ENCODE measurements around the gene FBXW7.

- TF ChIP-seq EZH2 (IDR thresholded peaks at IDR 0.05; ENCODE audit: low read depth, low read length, severe bottlenecking), result no peak
- no peak for TF ChIP-seq CEBPB (IDR thresholded peaks at IDR 0.05; ENCODE audit: low read depth, low read length)
- no peak for TF ChIP-seq HDAC2 (IDR thresholded peaks at IDR 0.05; ENCODE audit: borderline replicate concordance in 1 of 2, low read depth in 2 of 2, low read length in 2 of 2)
- TF ChIP-seq MAX (IDR thresholded peaks at IDR 0.05), result no peak
- no peak for TF ChIP-seq GABPA (IDR thresholded peaks at IDR 0.05; ENCODE audit: borderline replicate concordance, insufficient read depth, low read length)
- TF ChIP-seq, protein P1, sequence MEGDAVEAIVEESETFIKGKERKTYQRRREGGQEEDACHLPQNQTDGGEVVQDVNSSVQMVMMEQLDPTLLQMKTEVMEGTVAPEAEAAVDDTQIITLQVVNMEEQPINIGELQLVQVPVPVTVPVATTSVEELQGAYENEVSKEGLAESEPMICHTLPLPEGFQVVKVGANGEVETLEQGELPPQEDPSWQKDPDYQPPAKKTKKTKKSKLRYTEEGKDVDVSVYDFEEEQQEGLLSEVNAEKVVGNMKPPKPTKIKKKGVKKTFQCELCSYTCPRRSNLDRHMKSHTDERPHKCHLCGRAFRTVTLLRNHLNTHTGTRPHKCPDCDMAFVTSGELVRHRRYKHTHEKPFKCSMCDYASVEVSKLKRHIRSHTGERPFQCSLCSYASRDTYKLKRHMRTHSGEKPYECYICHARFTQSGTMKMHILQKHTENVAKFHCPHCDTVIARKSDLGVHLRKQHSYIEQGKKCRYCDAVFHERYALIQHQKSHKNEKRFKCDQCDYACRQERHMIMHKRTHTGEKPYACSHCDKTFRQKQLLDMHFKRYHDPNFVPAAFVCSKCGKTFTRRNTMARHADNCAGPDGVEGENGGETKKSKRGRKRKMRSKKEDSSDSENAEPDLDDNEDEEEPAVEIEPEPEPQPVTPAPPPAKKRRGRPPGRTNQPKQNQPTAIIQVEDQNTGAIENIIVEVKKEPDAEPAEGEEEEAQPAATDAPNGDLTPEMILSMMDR (IDR thresholded peaks at IDR 0.05; ENCODE audit: control extremely low read depth in 1 of 3, insufficient read depth in 1 of 3, low read depth in 1 of 3, low read length in 3 of 3), result no peak
- TF ChIP-seq, protein P2, sequence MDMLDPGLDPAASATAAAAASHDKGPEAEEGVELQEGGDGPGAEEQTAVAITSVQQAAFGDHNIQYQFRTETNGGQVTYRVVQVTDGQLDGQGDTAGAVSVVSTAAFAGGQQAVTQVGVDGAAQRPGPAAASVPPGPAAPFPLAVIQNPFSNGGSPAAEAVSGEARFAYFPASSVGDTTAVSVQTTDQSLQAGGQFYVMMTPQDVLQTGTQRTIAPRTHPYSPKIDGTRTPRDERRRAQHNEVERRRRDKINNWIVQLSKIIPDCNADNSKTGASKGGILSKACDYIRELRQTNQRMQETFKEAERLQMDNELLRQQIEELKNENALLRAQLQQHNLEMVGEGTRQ (IDR thresholded peaks at IDR 0.05; ENCODE audit: low read length), result no peak
- no peak for TF ChIP-seq MAFK (IDR thresholded peaks at IDR 0.05; ENCODE audit: low read depth, low read length)
Measured at GRCh38 chr4:152437561-152437960, 98.3 kb downstream of the FBXW7 start.
